ENCODE results near the gene UBXN2A.

DNA sequence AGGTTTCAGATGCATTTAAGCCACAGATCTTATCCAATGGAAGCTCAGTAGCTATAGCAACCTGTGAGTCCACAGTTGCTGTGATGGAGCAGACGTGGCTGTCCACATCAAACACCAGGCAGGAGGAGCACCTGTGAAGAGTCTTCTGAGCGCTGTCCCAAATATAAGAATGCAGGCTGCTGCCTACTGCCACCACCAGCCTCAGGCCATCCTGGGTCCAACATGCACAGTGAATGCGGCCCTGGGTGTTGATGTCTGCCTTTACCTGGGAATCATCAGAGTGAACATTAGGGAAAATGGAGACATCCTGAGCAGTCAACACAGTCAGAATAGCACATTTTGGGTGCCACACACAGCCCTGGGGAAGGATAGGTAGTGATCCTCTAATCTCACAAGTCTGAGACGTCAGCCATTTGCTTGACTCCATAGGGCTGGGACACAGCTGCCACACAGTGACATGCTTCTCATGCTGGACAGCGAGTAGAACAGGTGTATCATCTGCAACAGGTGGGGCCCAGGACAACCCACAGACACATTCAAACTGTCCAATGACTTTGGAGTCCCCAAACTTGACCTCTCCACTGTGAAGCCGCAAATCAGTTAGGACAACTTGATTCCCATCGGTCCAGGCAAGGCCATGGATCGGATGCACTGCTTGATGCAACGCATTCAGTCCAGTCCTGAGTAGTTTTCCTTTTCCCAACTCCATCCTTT lies 98.7 kb downstream of the UBXN2A start:
- no peak for TF ChIP-seq EZH2 (IDR thresholded peaks at IDR 0.05; ENCODE audit: low read depth, low read length, severe bottlenecking)
- TF ChIP-seq KDM1A (IDR thresholded peaks at IDR 0.05; ENCODE audit: borderline replicate concordance, low read length) = no peak
- TF ChIP-seq, protein P1, sequence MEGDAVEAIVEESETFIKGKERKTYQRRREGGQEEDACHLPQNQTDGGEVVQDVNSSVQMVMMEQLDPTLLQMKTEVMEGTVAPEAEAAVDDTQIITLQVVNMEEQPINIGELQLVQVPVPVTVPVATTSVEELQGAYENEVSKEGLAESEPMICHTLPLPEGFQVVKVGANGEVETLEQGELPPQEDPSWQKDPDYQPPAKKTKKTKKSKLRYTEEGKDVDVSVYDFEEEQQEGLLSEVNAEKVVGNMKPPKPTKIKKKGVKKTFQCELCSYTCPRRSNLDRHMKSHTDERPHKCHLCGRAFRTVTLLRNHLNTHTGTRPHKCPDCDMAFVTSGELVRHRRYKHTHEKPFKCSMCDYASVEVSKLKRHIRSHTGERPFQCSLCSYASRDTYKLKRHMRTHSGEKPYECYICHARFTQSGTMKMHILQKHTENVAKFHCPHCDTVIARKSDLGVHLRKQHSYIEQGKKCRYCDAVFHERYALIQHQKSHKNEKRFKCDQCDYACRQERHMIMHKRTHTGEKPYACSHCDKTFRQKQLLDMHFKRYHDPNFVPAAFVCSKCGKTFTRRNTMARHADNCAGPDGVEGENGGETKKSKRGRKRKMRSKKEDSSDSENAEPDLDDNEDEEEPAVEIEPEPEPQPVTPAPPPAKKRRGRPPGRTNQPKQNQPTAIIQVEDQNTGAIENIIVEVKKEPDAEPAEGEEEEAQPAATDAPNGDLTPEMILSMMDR (IDR thresholded peaks at IDR 0.05; ENCODE audit: control extremely low read depth in 1 of 3, insufficient read depth in 1 of 3, low read depth in 1 of 3, low read length in 3 of 3) = no peak
- TF ChIP-seq EP300 (IDR thresholded peaks at IDR 0.05; ENCODE audit: borderline replicate concordance in 1 of 2, low read depth in 2 of 2, low read length in 2 of 2) = no peak

All from H1 (cell line).